Trophoblast cell (in vitro differentiated cells and primary cell): ENCODE results near the gene ETV6.

ENCODE experiments used
- DNase-seq, 2 donors: peaks; one replicate each; pipeline ENCODE4 v3.0.0-alpha.2; 2016
- H2AFZ ChIP-seq: 2 replicates; pipeline ENCODE4 v1.6.1; 2013; ENCODE audit warnings: low read length, moderate library complexity, mild to moderate bottlenecking; ENCODE audit not compliant: insufficient read depth, poor library complexity
- H2AK5ac ChIP-seq: 2 replicates; pipeline ENCODE4 v1.6.1; 2013; ENCODE audit warnings: mild to moderate bottlenecking, low read length
- H2BK120ac ChIP-seq: 2 replicates; pipeline ENCODE4 v1.6.1; 2013; ENCODE audit warnings: low read length, mild to moderate bottlenecking, moderate library complexity; ENCODE audit not compliant: insufficient read depth, poor library complexity
- H2BK12ac ChIP-seq: 2 replicates; pipeline ENCODE4 v1.6.1; 2013; ENCODE audit warnings: mild to moderate bottlenecking, low read length, moderate library complexity
- H2BK5ac ChIP-seq: 2 replicates; pipeline ENCODE4 v1.6.1; 2013; ENCODE audit warnings: low read length, low read depth, moderate library complexity, mild to moderate bottlenecking; ENCODE audit not compliant: poor library complexity
- H3K14ac ChIP-seq: 2 replicates; pipeline ENCODE4 v1.6.1; 2013; ENCODE audit warnings: mild to moderate bottlenecking, low read length
- H3K18ac ChIP-seq: 2 replicates; pipeline ENCODE4 v1.6.1; 2013; ENCODE audit warnings: mild to moderate bottlenecking, low read length
- H3K23ac ChIP-seq: 2 replicates; pipeline ENCODE4 v1.6.1; 2013; ENCODE audit warnings: low read length
- H3K27ac ChIP-seq: 2 replicates; pipeline ENCODE4 v1.5.1; 2013; ENCODE audit warnings: low read depth, mild to moderate bottlenecking, inconsistent platforms, low read length, moderate library complexity
- H3K27me3 ChIP-seq: 2 replicates; pipeline ENCODE4 v1.6.1; 2013; ENCODE audit warnings: inconsistent platforms, mild to moderate bottlenecking, low read length, moderate library complexity; ENCODE audit not compliant: insufficient read depth
- H3K36me3 ChIP-seq, 2 experiments: 1 replicate in 1 of 2; 2 replicates in 1 of 2; pipeline ENCODE4 v1.6.1; 2013; ENCODE audit warnings: low read length in 2 of 2, mild to moderate bottlenecking in 2 of 2, moderate library complexity in 1 of 2; ENCODE audit not compliant: insufficient read depth in 2 of 2, control insufficient read depth in 1 of 2
- H3K4ac ChIP-seq: 2 replicates; pipeline ENCODE4 v1.6.1; 2013; ENCODE audit warnings: low read depth, mild to moderate bottlenecking, low read length, moderate library complexity
- H3K4me1 ChIP-seq, 2 experiments: 1 replicate in 1 of 2; 2 replicates in 1 of 2; pipeline ENCODE4 v1.6.1; 2013; ENCODE audit warnings: low read length in 2 of 2, mild to moderate bottlenecking in 2 of 2, moderate library complexity in 1 of 2; ENCODE audit not compliant: insufficient read depth in 2 of 2, control insufficient read depth in 1 of 2
- H3K4me2 ChIP-seq: 2 replicates; pipeline ENCODE4 v1.6.1; 2013; ENCODE audit warnings: inconsistent platforms, mild to moderate bottlenecking, low read length, moderate library complexity
- H3K4me3 ChIP-seq: 2 replicates; pipeline ENCODE4 v1.5.1; 2013; ENCODE audit warnings: mild to moderate bottlenecking, low read depth, low read length, inconsistent platforms
- H3K79me1 ChIP-seq: one replicate; pipeline ENCODE4 v1.6.1; 2013; ENCODE audit warnings: low read length
- H3K79me2 ChIP-seq: 2 replicates; pipeline ENCODE4 v1.6.1; 2013; ENCODE audit warnings: low read length, mild to moderate bottlenecking; ENCODE audit not compliant: control insufficient read depth, insufficient read depth, poor library complexity
- H3K9ac ChIP-seq: 2 replicates; pipeline ENCODE4 v1.6.1; 2013; ENCODE audit warnings: mild to moderate bottlenecking, low read length
- H3K9me3 ChIP-seq: 2 replicates; pipeline ENCODE4 v1.6.1; 2013; ENCODE audit warnings: low read depth, mild to moderate bottlenecking, control low read depth, inconsistent platforms, low read length; ENCODE audit not compliant: insufficient read depth
- H4K12ac ChIP-seq: 2 replicates; pipeline ENCODE4 v1.6.1; 2013; ENCODE audit warnings: low read depth, mild to moderate bottlenecking, low read length, moderate library complexity
- H4K8ac ChIP-seq: 2 replicates; pipeline ENCODE4 v1.6.1; 2013; ENCODE audit warnings: low read depth, mild to moderate bottlenecking, low read length, moderate library complexity
- H4K91ac ChIP-seq: one replicate; pipeline ENCODE4 v1.6.1; 2013; ENCODE audit warnings: low read depth, mild to moderate bottlenecking, low read length, moderate library complexity
- WGBS: extraction: QIAGEN DNeasy Blood & Tissue Kit; methylation state at CpG from one replicate; pipeline ENCODE4 v1.1.7; 2013; ENCODE audit warnings: missing lambda C conversion rate; ENCODE audit not compliant: insufficient read length, insufficient coverage; ENCODE audit errors: extremely low coverage; 5-methylcytosine and 5-hydroxymethylcytosine counted together

Gene ETV6

DNA sequence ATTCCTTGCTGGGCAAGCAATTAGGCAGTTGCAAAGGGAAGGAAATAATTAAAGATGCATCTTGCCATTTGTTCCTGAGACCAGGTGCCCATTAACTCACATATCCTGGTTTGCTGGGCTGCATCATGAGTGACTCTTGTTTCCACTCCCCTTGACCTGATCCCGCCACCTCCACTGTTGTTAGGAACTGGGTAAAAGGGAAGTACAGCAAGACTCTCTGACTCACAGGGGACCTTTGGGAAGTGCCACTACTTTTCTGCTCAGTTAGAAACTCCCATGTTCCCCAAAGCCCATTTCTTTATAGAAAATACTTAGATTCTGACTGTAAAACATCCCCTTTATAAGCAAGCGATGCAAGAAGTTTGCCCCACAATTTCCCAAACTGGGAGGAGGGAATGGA lies 235.2 kb downstream of the ETV6 start:
- peak overlapping the region; percentile 91 for H2BK5ac ChIP-seq
- H3K4ac ChIP-seq, result no peak overlapping the region
- no peaks in the 10 kb centered on the region for H3K27me3 ChIP-seq
- no peak overlapping the region for H4K8ac ChIP-seq
- H3K9ac ChIP-seq, result no peak overlapping the region
- H3K79me2 ChIP-seq, result no peaks in the 10 kb centered on the region
- H2AK5ac ChIP-seq, result no peak overlapping the region
- H3K23ac ChIP-seq, result no peak overlapping the region
- H3K4me2 ChIP-seq, result peak overlapping the region; percentile 8
- WGBS, result no CpG with 5 or more reads among the region's 2 CpGs
- peaks cover 3% of the 10 kb centered on the region in 2 experiments for H3K36me3 ChIP-seq
- H3K27ac ChIP-seq, result peak overlapping the region; percentile 92
- peaks cover 12 to 18% of the 10 kb centered on the region in 2 experiments for H3K4me1 ChIP-seq
- no peaks in the 10 kb centered on the region for H3K9me3 ChIP-seq
- H3K14ac ChIP-seq, result peak overlapping the region; percentile 83
- peak overlapping the region; percentile 89 for H2BK120ac ChIP-seq
- DNase-seq, result peak; percentile 68 to 75
- H4K12ac ChIP-seq, result no peak overlapping the region
- H4K91ac ChIP-seq, result peak overlapping the region; percentile 91
- H3K18ac ChIP-seq, result no peak overlapping the region
- H2AFZ ChIP-seq, result no peak overlapping the region
- peaks cover 17% of the 10 kb centered on the region for H3K79me1 ChIP-seq
- no peak overlapping the region for H3K4me3 ChIP-seq
- peak overlapping the region; percentile 76 for H2BK12ac ChIP-seq

GRCh38 chr12:11885261-11886038 lies 236.0 kb downstream of the ETV6 start:
- peak overlapping the region; percentile 96 for H3K27ac ChIP-seq
- H3K4me1 ChIP-seq, result peaks cover 12 to 18% of the 10 kb centered on the region in 2 experiments
- H2BK12ac ChIP-seq, result no peak overlapping the region
- H4K8ac ChIP-seq, result no peak overlapping the region
- no peak overlapping the region for H3K18ac ChIP-seq
- H3K9me3 ChIP-seq, result no peaks in the 10 kb centered on the region
- H3K9ac ChIP-seq, result no peak overlapping the region
- peaks cover 17% of the 10 kb centered on the region for H3K79me1 ChIP-seq
- H2BK5ac ChIP-seq, result peak overlapping the region; percentile 91
- H2AFZ ChIP-seq, result no peak overlapping the region
- H3K4ac ChIP-seq, result no peak overlapping the region
- H2AK5ac ChIP-seq, result no peak overlapping the region
- peak; percentile 92 to 95 for DNase-seq
- H3K36me3 ChIP-seq, result peaks cover 3% of the 10 kb centered on the region in 2 experiments
- H3K4me3 ChIP-seq, result no peak overlapping the region
- no peak overlapping the region for H3K23ac ChIP-seq
- H3K4me2 ChIP-seq, result peak overlapping the region; percentile 22
- H4K91ac ChIP-seq, result peak overlapping the region; percentile 91
- H3K14ac ChIP-seq, result no peak overlapping the region
- H4K12ac ChIP-seq, result no peak overlapping the region
- peak overlapping the region; percentile 64 for H2BK120ac ChIP-seq
- WGBS, result no CpG with 5 or more reads among the region's 8 CpGs
- H3K79me2 ChIP-seq, result no peaks in the 10 kb centered on the region
- no peaks in the 10 kb centered on the region for H3K27me3 ChIP-seq

- Histone ChIP-seq H4K12ac (no peak overlapping the region), H2BK120ac (no peak overlapping the region), H3K4me2 (no peak overlapping the region), H2AFZ (no peak overlapping the region), H3K18ac (no peak overlapping the region), H2BK5ac (no peak overlapping the region), H3K36me3 (peaks cover 6 to 7% of the 10 kb centered on the region in 2 experiments), H2BK12ac (no peak overlapping the region), H3K9ac (no peak overlapping the region), H3K4ac (no peak overlapping the region), H3K14ac (no peak overlapping the region), H3K27ac (peak overlapping the region; percentile 96), H2AK5ac (peak overlapping the region; percentile 15), H3K79me1 (peaks cover 17% of the 10 kb centered on the region), H3K9me3 (no peaks in the 10 kb centered on the region), H3K27me3 (no peaks in the 10 kb centered on the region), H3K79me2 (no peaks in the 10 kb centered on the region), H3K4me3 (no peak overlapping the region), H3K23ac (no peak overlapping the region), H4K8ac (no peak overlapping the region), H3K4me1 (peaks cover 12 to 18% of the 10 kb centered on the region in 2 experiments), H4K91ac (peak overlapping the region; percentile 33)
- peak in 1 of 2 donors; percentile 66 for DNase-seq
- WGBS, result no CpG with 5 or more reads among the region's 3 CpGs
These were observed 236.9 kb downstream of the ETV6 start for GRCh38 chr12:11886339-11886738.

- Histone ChIP-seq H3K27me3 (no peaks in the 10 kb centered on the region), H3K4me3 (no peak overlapping the region), H2BK12ac (peak overlapping the region; percentile 2), H3K36me3 (peaks cover 10 to 12% of the 10 kb centered on the region in 2 experiments), H3K18ac (no peak overlapping the region), H3K23ac (no peak overlapping the region), H3K9me3 (no peaks in the 10 kb centered on the region), H2AFZ (no peak overlapping the region), H3K4me2 (no peak overlapping the region), H3K27ac (no peak overlapping the region), H2AK5ac (no peak overlapping the region), H3K79me2 (peaks cover 1% of the 10 kb centered on the region), H4K12ac (no peak overlapping the region), H4K91ac (no peak overlapping the region), H4K8ac (no peak overlapping the region), H3K14ac (no peak overlapping the region), H2BK5ac (no peak overlapping the region), H3K79me1 (peaks cover 22% of the 10 kb centered on the region), H2BK120ac (no peak overlapping the region), H3K4ac (no peak overlapping the region), H3K9ac (no peak overlapping the region), H3K4me1 (peaks cover 16 to 21% of the 10 kb centered on the region in 2 experiments)
- DNase-seq, result no peak
- no CpG with 5 or more reads among the region's 3 CpGs for WGBS
These were observed 238.6 kb downstream of the ETV6 start for GRCh38 chr12:11888029-11888428.
